Uterus (tissue), 2 donors: ENCODE data around the gene DGKH.

Source experiments
- CTCF ChIP-seq, 4 experiments: fragments of 200-600 bp in 2 of 4; fragments of 450-650 bp in 2 of 4; sonication (generic) in 2 of 4; IDR thresholded peaks; one replicate each; pipeline ENCODE4 v1.5.1; 2016 to 2019; ENCODE audit warnings: antibody characterized with exemption in 4 of 4, mild to moderate bottlenecking in 2 of 4, moderate library complexity in 1 of 4
- POLR2A ChIP-seq, 2 donors: fragments of 450-650 bp; IDR thresholded peaks; one replicate each; pipeline ENCODE4 v1.6.1; 2016; ENCODE audit warnings: antibody characterized with exemption in 2 of 2, mild to moderate bottlenecking in 1 of 2, moderate library complexity in 1 of 2

GRCh38 chr13:42038661-42039456, 9.6 kb upstream of the DGKH start:
- TF ChIP-seq CTCF (IDR thresholded peaks at IDR 0.05) (no peak), POLR2A (IDR thresholded peaks at IDR 0.05) (no peak)
